Measurements from ENCODE around the gene GRN.

DNA sequence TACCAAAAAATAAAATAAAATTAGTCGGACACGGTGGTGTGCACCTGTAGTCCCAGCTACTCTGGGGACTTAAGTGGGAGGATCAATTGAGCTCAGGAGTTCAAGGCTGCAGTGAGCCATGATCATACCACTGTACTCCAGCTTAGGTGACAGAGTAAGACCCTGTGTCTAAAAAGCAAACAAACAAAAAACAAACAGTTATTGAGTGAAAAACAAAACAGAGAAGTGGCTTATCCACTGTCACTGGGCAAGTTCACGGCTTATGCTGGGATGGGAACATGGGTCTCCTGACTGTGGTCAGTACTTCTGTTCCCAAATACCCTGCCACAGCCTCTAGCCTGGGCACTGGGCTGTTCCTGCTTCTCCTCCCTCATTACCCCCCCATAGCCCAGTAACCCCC, 9.5 kb upstream of the GRN start:
- no peak for TF ChIP-seq RFX5 (IDR thresholded peaks at IDR 0.05; ENCODE audit: low read length)
- no peak for TF ChIP-seq SIN3A (IDR thresholded peaks at IDR 0.05; ENCODE audit: borderline replicate concordance, low read depth, low read length)
- TF ChIP-seq, protein P1, sequence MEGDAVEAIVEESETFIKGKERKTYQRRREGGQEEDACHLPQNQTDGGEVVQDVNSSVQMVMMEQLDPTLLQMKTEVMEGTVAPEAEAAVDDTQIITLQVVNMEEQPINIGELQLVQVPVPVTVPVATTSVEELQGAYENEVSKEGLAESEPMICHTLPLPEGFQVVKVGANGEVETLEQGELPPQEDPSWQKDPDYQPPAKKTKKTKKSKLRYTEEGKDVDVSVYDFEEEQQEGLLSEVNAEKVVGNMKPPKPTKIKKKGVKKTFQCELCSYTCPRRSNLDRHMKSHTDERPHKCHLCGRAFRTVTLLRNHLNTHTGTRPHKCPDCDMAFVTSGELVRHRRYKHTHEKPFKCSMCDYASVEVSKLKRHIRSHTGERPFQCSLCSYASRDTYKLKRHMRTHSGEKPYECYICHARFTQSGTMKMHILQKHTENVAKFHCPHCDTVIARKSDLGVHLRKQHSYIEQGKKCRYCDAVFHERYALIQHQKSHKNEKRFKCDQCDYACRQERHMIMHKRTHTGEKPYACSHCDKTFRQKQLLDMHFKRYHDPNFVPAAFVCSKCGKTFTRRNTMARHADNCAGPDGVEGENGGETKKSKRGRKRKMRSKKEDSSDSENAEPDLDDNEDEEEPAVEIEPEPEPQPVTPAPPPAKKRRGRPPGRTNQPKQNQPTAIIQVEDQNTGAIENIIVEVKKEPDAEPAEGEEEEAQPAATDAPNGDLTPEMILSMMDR (IDR thresholded peaks at IDR 0.05): no peak
- TF ChIP-seq, protein P2, sequence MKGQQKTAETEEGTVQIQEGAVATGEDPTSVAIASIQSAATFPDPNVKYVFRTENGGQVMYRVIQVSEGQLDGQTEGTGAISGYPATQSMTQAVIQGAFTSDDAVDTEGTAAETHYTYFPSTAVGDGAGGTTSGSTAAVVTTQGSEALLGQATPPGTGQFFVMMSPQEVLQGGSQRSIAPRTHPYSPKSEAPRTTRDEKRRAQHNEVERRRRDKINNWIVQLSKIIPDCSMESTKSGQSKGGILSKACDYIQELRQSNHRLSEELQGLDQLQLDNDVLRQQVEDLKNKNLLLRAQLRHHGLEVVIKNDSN (IDR thresholded peaks at IDR 0.05; ENCODE audit: borderline replicate concordance, low read depth): no peak

Data from SK-N-SH (cell line).